ENCODE results near the gene THADA.
"Not testable (repeated sequence)": the region's sequence is repeated elsewhere in the genome, so short reads cannot be mapped to it uniquely, and the experiment has no call there.

The THADA gene

GRCh38 chr2:43604674-43605073 is 8.8 kb upstream of the THADA start:
- no peak for DNase-seq

GRCh38 chr2:43600596-43600995 is 4.8 kb upstream of the THADA start:
- DNase-seq, result not testable (repeated sequence)

GRCh38 chr2:43594875-43595274 is 963 bp downstream of the THADA start:
- DNase-seq, result no peak

GRCh38 chr2:43593254-43593653 is 2.6 kb downstream of the THADA start:
- DNase-seq, result no peak

- no peak for DNase-seq
Measured at GRCh38 chr2:43592443-43592842, 3.4 kb downstream of the THADA start.

- no peak for DNase-seq
Measured at GRCh38 chr2:43585708-43586107, 10.1 kb downstream of the THADA start.

GRCh38 chr2:43579275-43579981 is 16.4 kb downstream of the THADA start:
- DNase-seq, result no peak

- no peak for DNase-seq
Measured at GRCh38 chr2:43576981-43577892, 18.6 kb downstream of the THADA start.

- DNase-seq, result no peak
Measured at GRCh38 chr2:43572244-43572643, 23.6 kb downstream of the THADA start.

- DNase-seq, result no peak
Measured at GRCh38 chr2:43569921-43570320, 25.9 kb downstream of the THADA start.

GRCh38 chr2:43568228-43568627 is 27.6 kb downstream of the THADA start:
- no peak for DNase-seq

- DNase-seq, result no peak
Measured at GRCh38 chr2:43566461-43566729, 29.4 kb downstream of the THADA start.

- DNase-seq, result peak; percentile 24
Measured at GRCh38 chr2:43563679-43564078, 32.2 kb downstream of the THADA start.

- no peak for DNase-seq
Measured at GRCh38 chr2:43560231-43560547, 35.6 kb downstream of the THADA start.

GRCh38 chr2:43559391-43560230 is 36.2 kb downstream of the THADA start:
- no peak for DNase-seq

- DNase-seq, result no peak
Measured at GRCh38 chr2:43557196-43557595, 38.6 kb downstream of the THADA start.

- no peak for DNase-seq
Measured at GRCh38 chr2:43556256-43556655, 39.6 kb downstream of the THADA start.

GRCh38 chr2:43553341-43553855 is 42.4 kb downstream of the THADA start:
- no peak for DNase-seq

- no peak for DNase-seq
Measured at GRCh38 chr2:43551990-43552389, 43.8 kb downstream of the THADA start.

- DNase-seq, result not testable (repeated sequence)
Measured at GRCh38 chr2:43548381-43548780, 47.5 kb downstream of the THADA start.

- no peak for DNase-seq
Measured at GRCh38 chr2:43542285-43542933, 53.4 kb downstream of the THADA start.

GRCh38 chr2:43541165-43541564 is 54.7 kb downstream of the THADA start:
- DNase-seq, result no peak

Data from NCI-H1436 treated with DMSO at 0.1 percent for 48 hours (cell line).